HG02884 (cell line): Measurements from ENCODE around the gene PAPSS2.

Experiments used
- ATAC-seq: cut with Tn5 transposase; IDR thresholded peaks from one replicate; pipeline ENCODE4 v1.9.1; 2021; ENCODE audit warnings: mild to moderate bottlenecking, moderate library complexity; ENCODE audit not compliant: unreplicated experiment

PAPSS2 gene

GRCh38 chr10:87771871-87772500, 112.3 kb downstream of the PAPSS2 start:
- no peak for ATAC-seq

GRCh38 chr10:87775766-87776165, 116.1 kb downstream of the PAPSS2 start:
- no peak for ATAC-seq

GRCh38 chr10:87776328-87776727, 116.7 kb downstream of the PAPSS2 start:
- no peak for ATAC-seq

- no peak for ATAC-seq
Measured at GRCh38 chr10:87781545-87781944, 121.9 kb downstream of the PAPSS2 start.

- ATAC-seq: no peak
Measured at GRCh38 chr10:87782721-87783120, 123.0 kb downstream of the PAPSS2 start.

- no peak for ATAC-seq
Measured at GRCh38 chr10:87786421-87786820, 126.7 kb downstream of the PAPSS2 start.

- no peak for ATAC-seq
Measured at GRCh38 chr10:87790185-87790584, 130.5 kb downstream of the PAPSS2 start.

GRCh38 chr10:87794285-87794684, 134.6 kb downstream of the PAPSS2 start:
- peak; percentile 57 for ATAC-seq
